K562 (cell line): ENCODE data around the gene UNC119. TPM values are rescaled to one million over a fixed set of nuclear protein-coding genes. Genes with fewer than 3 reads are reported as not detected.

Experiments
- CREBBP ChIP-seq: IDR thresholded peaks from one replicate; pipeline ENCODE4 v1.6.1; 2012; ENCODE audit warnings: low read depth, mild to moderate bottlenecking, control low read depth, inconsistent platforms, low read length
- EZH2 ChIP-seq: IDR thresholded peaks from 2 replicates; pipeline ENCODE4 v1.6.1; 2012; ENCODE audit warnings: low read depth, mild to moderate bottlenecking, inconsistent platforms, low read length, borderline replicate concordance
- HNRNPK ChIP-seq: fragments of 200-400 bp; formaldehyde crosslinking; IDR thresholded peaks from one replicate; pipeline ENCODE4 v1.6.1; 2018; ENCODE audit warnings: mild to moderate bottlenecking, low read depth, low read length; ENCODE audit not compliant: poor library complexity, severe bottlenecking
- ILK ChIP-seq: fragments of 450-650 bp; IDR thresholded peaks from 2 replicates; pipeline ENCODE4 v1.6.1; 2016; ENCODE audit warnings: missing genetic modification characterization, low read depth, mild to moderate bottlenecking, missing compliant biosample characterization, moderate library complexity, borderline replicate concordance
- MBD2 ChIP-seq: sonication (generic); IDR thresholded peaks from 2 replicates; pipeline ENCODE4 v1.6.1; 2016; ENCODE audit warnings: low read depth, borderline replicate concordance
- NFRKB ChIP-seq: fragments of 450-650 bp; IDR thresholded peaks from 2 replicates; pipeline ENCODE4 v1.6.1; 2016; ENCODE audit warnings: low read depth
- POLR2A ChIP-seq: fragments of 450-650 bp; conservative IDR thresholded peaks from 2 replicates; pipeline ENCODE4 v1.6.1; 2016
- POU5F1 ChIP-seq: fragments of 150-350 bp; IDR thresholded peaks from 2 replicates; pipeline ENCODE4 v1.6.1; 2014; ENCODE audit warnings: borderline replicate concordance, low read length, low read depth, mild to moderate bottlenecking; ENCODE audit not compliant: partially characterized antibody
- SMARCA4 ChIP-seq: fragments of 450-650 bp; IDR thresholded peaks from 2 replicates; pipeline ENCODE4 v1.6.1; 2016
- SMARCA5 ChIP-seq: fragments of 450-650 bp; IDR thresholded peaks from 2 replicates; pipeline ENCODE4 v1.6.1; 2016
- ZC3H8 ChIP-seq: fragments of 450-650 bp; IDR thresholded peaks from 2 replicates; pipeline ENCODE4 v1.6.1; 2017
- ZFP36 ChIP-seq: fragments of 150-350 bp; IDR thresholded peaks from 2 replicates; pipeline ENCODE4 v1.6.1; 2018; ENCODE audit warnings: low read length, low read depth; ENCODE audit not compliant: partially characterized antibody
- ZNF140 ChIP-seq: fragments of 250-450 bp; sonication (Bioruptor Pico); IDR thresholded peaks from 2 replicates; pipeline ENCODE4 v1.8.0; 2021; ENCODE audit warnings: moderate library complexity, mild to moderate bottlenecking, inconsistent platforms
- ZNF175 ChIP-seq: fragments of 200-800 bp; sonication (Bioruptor generic); IDR thresholded peaks from 2 replicates; pipeline ENCODE4 v1.6.1; 2016; ENCODE audit warnings: low read depth, mild to moderate bottlenecking, missing genetic modification characterization, missing compliant biosample characterization
- ZNF41 ChIP-seq: fragments of 250-450 bp; sonication (Bioruptor Pico); conservative IDR thresholded peaks from 2 replicates; pipeline ENCODE4 v1.4.0; 2020; ENCODE audit warnings: mild to moderate bottlenecking
- ZNF780A ChIP-seq: fragments of 250-450 bp; sonication (Bioruptor Pico); IDR thresholded peaks from 2 replicates; pipeline ENCODE4 v1.5.0; 2021; ENCODE audit warnings: mild to moderate bottlenecking
- polyA plus RNA-seq, 8 experiments: library from polyadenylated mRNA; depleted of rRNA in 4 of 8; stranded (reverse) in 5 of 8; unstranded in 3 of 8; fragments of >200 nt; fragmentation: Nextera tagmentation in 2 of 8; fragmentation: Illumina TruSeq in 1 of 8; extraction: Ambion mirVana in 2 of 8; extraction: Trizol in 1 of 8; gene quantifications; 2 replicates each; pipeline versions ENCODE4 v1.2.1 to v1.2.3, GENCODE V29; 2011 to 2014; ENCODE audit warnings: inconsistent platforms in 1 of 8, missing spikeins in 1 of 8
- total RNA-seq, 7 experiments: library from RNA; depleted of rRNA in 6 of 7; stranded (reverse); fragments of >200 nt in 6 of 7; fragmentation: Illumina TruSeq in 2 of 7; extraction: Trizol in 2 of 7; gene quantifications; 2 replicates each; pipeline versions ENCODE4 v1.2.1 to v1.2.3, GENCODE V29; 2011 to 2021; ENCODE audit warnings: low replicate concordance in 1 of 7
- TF ChIP-seq, protein P1 (sequence below): fragments of 250-450 bp; sonication (Bioruptor Pico); IDR thresholded peaks from 2 replicates; pipeline ENCODE4 v1.5.0; 2022; ENCODE audit warnings: mild to moderate bottlenecking
- TF ChIP-seq, protein P2 (sequence below): fragments of 450-650 bp; formaldehyde crosslinking; IDR thresholded peaks from 2 replicates; pipeline ENCODE4 v1.4.0; 2020; ENCODE audit warnings: mild to moderate bottlenecking, moderate library complexity
- TF ChIP-seq, protein P3 (sequence below): sonication (generic); formaldehyde crosslinking; IDR thresholded peaks from 2 replicates; pipeline ENCODE4 v1.9.0; 2022; ENCODE audit warnings: mild to moderate bottlenecking, missing genetic modification reagents
- TF ChIP-seq, protein P4 (sequence below): sonication (generic); formaldehyde crosslinking; IDR thresholded peaks from 2 replicates; pipeline ENCODE4 v1.8.0; 2022; ENCODE audit warnings: missing genetic modification reagents, mild to moderate bottlenecking, borderline replicate concordance
- TF ChIP-seq, protein P5 (sequence below): fragments of 250-450 bp; sonication (Bioruptor Pico); IDR thresholded peaks from 2 replicates; pipeline ENCODE4 v1.9.0; 2021; ENCODE audit warnings: mild to moderate bottlenecking
- TF ChIP-seq, protein P6 (sequence below): fragments of 450-650 bp; IDR thresholded peaks from 2 replicates; pipeline ENCODE4 v1.6.1; 2017; ENCODE audit warnings: antibody characterized with exemption

UNC119 gene
- total and polyA plus RNA-seq, 9 of the 15 experiments (the other 6 are each of a cell fraction or from before 2014, with no cell fraction given): 0.37 to 47.7 (median 16.3) TPM

DNA sequence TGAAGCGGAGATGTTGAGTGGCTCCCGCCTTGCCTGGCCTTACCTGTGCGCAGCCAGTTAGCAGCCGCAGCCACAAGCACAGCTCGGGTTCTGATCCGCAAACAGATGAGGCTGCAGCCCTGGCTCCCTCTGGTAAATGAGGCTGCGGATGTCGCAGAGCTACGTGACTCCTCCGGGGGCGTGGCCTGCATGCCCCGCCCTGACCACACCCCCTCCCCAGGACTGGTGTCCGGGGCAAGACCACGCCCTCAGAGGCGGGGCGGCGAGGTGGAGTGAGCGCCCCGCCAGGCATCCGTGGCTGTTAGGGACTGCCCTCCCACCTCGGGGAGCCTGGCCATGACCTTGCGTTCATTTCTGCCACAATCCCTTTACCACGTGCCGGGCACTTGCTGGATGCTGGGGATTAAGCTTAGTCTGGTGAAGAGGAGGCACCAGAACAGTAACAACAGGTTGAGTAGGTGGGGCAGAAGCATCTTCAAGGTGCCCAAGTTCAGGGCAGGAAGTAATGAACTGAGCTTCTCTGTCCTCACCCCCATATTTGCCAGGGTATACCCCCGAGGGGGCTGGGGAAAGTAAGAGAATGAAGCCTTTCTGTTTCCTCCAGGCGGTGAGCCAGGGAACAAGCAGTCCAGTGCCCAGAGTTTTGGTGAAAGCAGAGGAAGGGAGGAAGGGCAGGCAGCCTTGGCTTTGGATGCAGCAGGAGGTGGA lies 24.5 kb upstream of the UNC119 start, which contains the start of gene ALDOC (continued):
- TF ChIP-seq MBD2: peak; percentile 44; the same call in 1 of the 2 replicates
- TF ChIP-seq, protein P1, sequence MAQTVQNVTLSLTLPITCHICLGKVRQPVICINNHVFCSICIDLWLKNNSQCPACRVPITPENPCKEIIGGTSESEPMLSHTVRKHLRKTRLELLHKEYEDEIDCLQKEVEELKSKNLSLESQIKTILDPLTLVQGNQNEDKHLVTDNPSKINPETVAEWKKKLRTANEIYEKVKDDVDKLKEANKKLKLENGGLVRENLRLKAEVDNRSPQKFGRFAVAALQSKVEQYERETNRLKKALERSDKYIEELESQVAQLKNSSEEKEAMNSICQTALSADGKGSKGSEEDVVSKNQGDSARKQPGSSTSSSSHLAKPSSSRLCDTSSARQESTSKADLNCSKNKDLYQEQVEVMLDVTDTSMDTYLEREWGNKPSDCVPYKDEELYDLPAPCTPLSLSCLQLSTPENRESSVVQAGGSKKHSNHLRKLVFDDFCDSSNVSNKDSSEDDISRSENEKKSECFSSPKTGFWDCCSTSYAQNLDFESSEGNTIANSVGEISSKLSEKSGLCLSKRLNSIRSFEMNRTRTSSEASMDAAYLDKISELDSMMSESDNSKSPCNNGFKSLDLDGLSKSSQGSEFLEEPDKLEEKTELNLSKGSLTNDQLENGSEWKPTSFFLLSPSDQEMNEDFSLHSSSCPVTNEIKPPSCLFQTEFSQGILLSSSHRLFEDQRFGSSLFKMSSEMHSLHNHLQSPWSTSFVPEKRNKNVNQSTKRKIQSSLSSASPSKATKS (CRISPR knock-in tag): no peak
- no peak for TF ChIP-seq ZNF41 (CRISPR knock-in tag)
- TF ChIP-seq EZH2: no peak
- TF ChIP-seq SMARCA5: no peak
- TF ChIP-seq, protein P2, sequence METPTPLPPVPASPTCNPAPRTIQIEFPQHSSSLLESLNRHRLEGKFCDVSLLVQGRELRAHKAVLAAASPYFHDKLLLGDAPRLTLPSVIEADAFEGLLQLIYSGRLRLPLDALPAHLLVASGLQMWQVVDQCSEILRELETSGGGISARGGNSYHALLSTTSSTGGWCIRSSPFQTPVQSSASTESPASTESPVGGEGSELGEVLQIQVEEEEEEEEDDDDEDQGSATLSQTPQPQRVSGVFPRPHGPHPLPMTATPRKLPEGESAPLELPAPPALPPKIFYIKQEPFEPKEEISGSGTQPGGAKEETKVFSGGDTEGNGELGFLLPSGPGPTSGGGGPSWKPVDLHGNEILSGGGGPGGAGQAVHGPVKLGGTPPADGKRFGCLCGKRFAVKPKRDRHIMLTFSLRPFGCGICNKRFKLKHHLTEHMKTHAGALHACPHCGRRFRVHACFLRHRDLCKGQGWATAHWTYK: peak; percentile 23; the same call in 1 of the 2 replicates
- TF ChIP-seq ZNF780A (CRISPR knock-in tag): no peak
- TF ChIP-seq, protein P3, sequence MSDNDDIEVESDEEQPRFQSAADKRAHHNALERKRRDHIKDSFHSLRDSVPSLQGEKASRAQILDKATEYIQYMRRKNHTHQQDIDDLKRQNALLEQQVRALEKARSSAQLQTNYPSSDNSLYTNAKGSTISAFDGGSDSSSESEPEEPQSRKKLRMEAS: peak; percentile 94
- TF ChIP-seq, protein P4, sequence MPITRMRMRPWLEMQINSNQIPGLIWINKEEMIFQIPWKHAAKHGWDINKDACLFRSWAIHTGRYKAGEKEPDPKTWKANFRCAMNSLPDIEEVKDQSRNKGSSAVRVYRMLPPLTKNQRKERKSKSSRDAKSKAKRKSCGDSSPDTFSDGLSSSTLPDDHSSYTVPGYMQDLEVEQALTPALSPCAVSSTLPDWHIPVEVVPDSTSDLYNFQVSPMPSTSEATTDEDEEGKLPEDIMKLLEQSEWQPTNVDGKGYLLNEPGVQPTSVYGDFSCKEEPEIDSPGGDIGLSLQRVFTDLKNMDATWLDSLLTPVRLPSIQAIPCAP (CRISPR knock-in tag): no peak
- TF ChIP-seq, protein P5, sequence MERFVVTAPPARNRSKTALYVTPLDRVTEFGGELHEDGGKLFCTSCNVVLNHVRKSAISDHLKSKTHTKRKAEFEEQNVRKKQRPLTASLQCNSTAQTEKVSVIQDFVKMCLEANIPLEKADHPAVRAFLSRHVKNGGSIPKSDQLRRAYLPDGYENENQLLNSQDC (CRISPR knock-in tag): no peak
- TF ChIP-seq, protein P6, sequence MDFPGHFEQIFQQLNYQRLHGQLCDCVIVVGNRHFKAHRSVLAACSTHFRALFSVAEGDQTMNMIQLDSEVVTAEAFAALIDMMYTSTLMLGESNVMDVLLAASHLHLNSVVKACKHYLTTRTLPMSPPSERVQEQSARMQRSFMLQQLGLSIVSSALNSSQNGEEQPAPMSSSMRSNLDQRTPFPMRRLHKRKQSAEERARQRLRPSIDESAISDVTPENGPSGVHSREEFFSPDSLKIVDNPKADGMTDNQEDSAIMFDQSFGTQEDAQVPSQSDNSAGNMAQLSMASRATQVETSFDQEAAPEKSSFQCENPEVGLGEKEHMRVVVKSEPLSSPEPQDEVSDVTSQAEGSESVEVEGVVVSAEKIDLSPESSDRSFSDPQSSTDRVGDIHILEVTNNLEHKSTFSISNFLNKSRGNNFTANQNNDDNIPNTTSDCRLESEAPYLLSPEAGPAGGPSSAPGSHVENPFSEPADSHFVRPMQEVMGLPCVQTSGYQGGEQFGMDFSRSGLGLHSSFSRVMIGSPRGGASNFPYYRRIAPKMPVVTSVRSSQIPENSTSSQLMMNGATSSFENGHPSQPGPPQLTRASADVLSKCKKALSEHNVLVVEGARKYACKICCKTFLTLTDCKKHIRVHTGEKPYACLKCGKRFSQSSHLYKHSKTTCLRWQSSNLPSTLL: no peak
- TF ChIP-seq NFRKB: peak; percentile 75; the same call in 1 of the 2 replicates
- TF ChIP-seq POU5F1: no peak
- no peak for TF ChIP-seq ILK
- TF ChIP-seq ZNF175 (CRISPR knock-in tag): peak; percentile 24; the same call in 1 of the 2 replicates
- no peak for TF ChIP-seq SMARCA4
- no peak for TF ChIP-seq HNRNPK
- TF ChIP-seq ZFP36: no peak
- no peak for TF ChIP-seq ZC3H8
- no peak for TF ChIP-seq ZNF140 (CRISPR knock-in tag)
- no peak for TF ChIP-seq CREBBP
- peak; percentile 98 for TF ChIP-seq POLR2A
